Panc1 (cell line): ENCODE results near the gene PUDP. TPM values are rescaled to one million over a fixed set of nuclear protein-coding genes. Genes with fewer than 3 reads are reported as not detected.

ENCODE experiments used
- ATAC-seq: fragments of 200-7000 bp; cut with Tn5 transposase; 2 replicates; pipeline ENCODE4 v1.9.1; 2020; ENCODE audit warnings: mild to moderate bottlenecking, moderate library complexity
- BruUV-seq: library from RNA; stranded (reverse); fragments of 400-500 nt; replicated peaks from 2 replicates; lab custom pipeline; 2021; lab: Mats Ljungman, UMichigan
- CTCF ChIA-PET: fragments of 300-600 bp; sonication (Branson Sonifier 250); formaldehyde crosslinking; loops from one replicate; lab custom pipeline; 2022; ENCODE audit warnings: antibody characterized with exemption; lab: Charles Lee
- POLR2A ChIA-PET: fragments of 300-600 bp; sonication (Branson Sonifier 250); formaldehyde crosslinking; loops from one replicate; lab custom pipeline; 2022; ENCODE audit warnings: antibody characterized with exemption; lab: Charles Lee
- DNase-seq: peaks from one replicate; pipeline ENCODE4 v3.0.0-alpha.2; 2010; ENCODE audit warnings: low read depth, low spot score
- H3K27ac ChIP-seq: 2 replicates; pipeline ENCODE4 v1.5.1; 2011; ENCODE audit warnings: mild to moderate bottlenecking, low read length, inconsistent platforms
- H3K27me3 ChIP-seq: fragments of 200-500 bp; sonication (Bioruptor generic); 2 replicates; pipeline ENCODE4 v1.6.0; 2014; ENCODE audit warnings: low read length, inconsistent platforms; ENCODE audit not compliant: control insufficient read depth, insufficient read depth
- H3K36me3 ChIP-seq: fragments of 200-500 bp; sonication (Bioruptor generic); 2 replicates; pipeline ENCODE4 v1.5.1; 2014; ENCODE audit warnings: inconsistent platforms, mild to moderate bottlenecking, low read length, moderate library complexity; ENCODE audit not compliant: control insufficient read depth, insufficient read depth
- H3K4me1 ChIP-seq: 2 replicates; pipeline ENCODE4 v1.5.1; 2011; ENCODE audit warnings: inconsistent platforms, mild to moderate bottlenecking, low read length, moderate library complexity; ENCODE audit not compliant: control insufficient read depth, insufficient read depth
- H3K4me3 ChIP-seq, 2 experiments: 2 replicates each; pipeline ENCODE4 v1.5.1; 2011 to 2012; ENCODE audit warnings: low read depth in 2 of 2, low read length in 2 of 2, mild to moderate bottlenecking in 2 of 2, inconsistent platforms in 1 of 2, moderate library complexity in 1 of 2
- H3K9me3 ChIP-seq: fragments of 200-500 bp; sonication (Bioruptor generic); 2 replicates; pipeline ENCODE4 v1.5.1; 2014; ENCODE audit warnings: low read depth, mild to moderate bottlenecking, inconsistent platforms, low read length, moderate library complexity; ENCODE audit not compliant: control insufficient read depth, insufficient read depth
- CTCF ChIP-seq: fragments of 450-650 bp; IDR thresholded peaks from 2 replicates; pipeline ENCODE4 v1.5.1; 2017; ENCODE audit warnings: mild to moderate bottlenecking
- POLR2AphosphoS5 ChIP-seq: IDR thresholded peaks from 2 replicates; pipeline ENCODE4 v1.6.1; 2012; ENCODE audit warnings: mild to moderate bottlenecking, low read depth, low read length, moderate library complexity
- SIN3A ChIP-seq: IDR thresholded peaks from 2 replicates; pipeline ENCODE4 v1.6.1; 2012; ENCODE audit warnings: low read depth, mild to moderate bottlenecking, low read length, moderate library complexity, borderline replicate concordance; ENCODE audit not compliant: insufficient read depth
- TCF7L2 ChIP-seq: IDR thresholded peaks from 2 replicates; pipeline ENCODE4 v1.6.1; 2011; ENCODE audit warnings: mild to moderate bottlenecking, low read depth, low read length, inconsistent platforms
- in situ Hi-C: cut with HindIII; loops from 2 replicates; pipeline ENCODE4 v1.10.0; 2016; ENCODE audit warnings: low sequenced_read_pairs, low pct_unique_long_range_greater_than_20kb
- intact Hi-C: fragments of 100-400 bp; cut with micrococcal nuclease; formaldehyde crosslinking; loops from one replicate; pipeline ENCODE4 v1.10.0; 2022; ENCODE audit not compliant: unreplicated experiment
- total RNA-seq: library from RNA; stranded (reverse); gene quantifications from one replicate; pipeline ENCODE4 v1.2.1, GENCODE V29; 2021; ENCODE audit not compliant: unreplicated experiment
- TF ChIP-seq, protein P1 (sequence below), 2 experiments: IDR thresholded peaks; 2 replicates each; pipeline ENCODE4 v1.6.1; 2011 to 2012; ENCODE audit warnings: low read depth in 2 of 2, control low read depth in 1 of 2, low read length in 1 of 2, mild to moderate bottlenecking in 1 of 2, moderate library complexity in 1 of 2; ENCODE audit not compliant: insufficient read depth in 1 of 2

Gene PUDP
- total RNA-seq, 1 experiment from 2014 or later = 14.2 TPM

GRCh38 chrX:7062276-7062675 lies 85.7 kb downstream of the PUDP start:
- ATAC-seq = no peak
- ChIA-PET POLR2A (no interaction called here), CTCF (no interaction called here)
- H3K4me3 ChIP-seq = no peak overlapping the region
- intact Hi-C loops (no loop called here), in situ Hi-C loops (no loop called here)
- TF ChIP-seq SIN3A = no peak
- no peak for TF ChIP-seq TCF7L2
- TF ChIP-seq, protein P1, sequence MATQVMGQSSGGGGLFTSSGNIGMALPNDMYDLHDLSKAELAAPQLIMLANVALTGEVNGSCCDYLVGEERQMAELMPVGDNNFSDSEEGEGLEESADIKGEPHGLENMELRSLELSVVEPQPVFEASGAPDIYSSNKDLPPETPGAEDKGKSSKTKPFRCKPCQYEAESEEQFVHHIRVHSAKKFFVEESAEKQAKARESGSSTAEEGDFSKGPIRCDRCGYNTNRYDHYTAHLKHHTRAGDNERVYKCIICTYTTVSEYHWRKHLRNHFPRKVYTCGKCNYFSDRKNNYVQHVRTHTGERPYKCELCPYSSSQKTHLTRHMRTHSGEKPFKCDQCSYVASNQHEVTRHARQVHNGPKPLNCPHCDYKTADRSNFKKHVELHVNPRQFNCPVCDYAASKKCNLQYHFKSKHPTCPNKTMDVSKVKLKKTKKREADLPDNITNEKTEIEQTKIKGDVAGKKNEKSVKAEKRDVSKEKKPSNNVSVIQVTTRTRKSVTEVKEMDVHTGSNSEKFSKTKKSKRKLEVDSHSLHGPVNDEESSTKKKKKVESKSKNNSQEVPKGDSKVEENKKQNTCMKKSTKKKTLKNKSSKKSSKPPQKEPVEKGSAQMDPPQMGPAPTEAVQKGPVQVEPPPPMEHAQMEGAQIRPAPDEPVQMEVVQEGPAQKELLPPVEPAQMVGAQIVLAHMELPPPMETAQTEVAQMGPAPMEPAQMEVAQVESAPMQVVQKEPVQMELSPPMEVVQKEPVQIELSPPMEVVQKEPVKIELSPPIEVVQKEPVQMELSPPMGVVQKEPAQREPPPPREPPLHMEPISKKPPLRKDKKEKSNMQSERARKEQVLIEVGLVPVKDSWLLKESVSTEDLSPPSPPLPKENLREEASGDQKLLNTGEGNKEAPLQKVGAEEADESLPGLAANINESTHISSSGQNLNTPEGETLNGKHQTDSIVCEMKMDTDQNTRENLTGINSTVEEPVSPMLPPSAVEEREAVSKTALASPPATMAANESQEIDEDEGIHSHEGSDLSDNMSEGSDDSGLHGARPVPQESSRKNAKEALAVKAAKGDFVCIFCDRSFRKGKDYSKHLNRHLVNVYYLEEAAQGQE (IDR thresholded peaks at IDR 0.05; ENCODE audit: insufficient read depth in 1 of 2, low read depth in 2 of 2, low read length in 1 of 2) = no peak
- TF ChIP-seq CTCF = no peak
- no peak for TF ChIP-seq POLR2AphosphoS5
- no peaks in the 10 kb centered on the region for H3K4me1 ChIP-seq
- no peaks in the 10 kb centered on the region for H3K9me3 ChIP-seq
- BruUV-seq = no TSS peak
- DNase-seq = no peak
- no peaks in the 10 kb centered on the region for H3K27me3 ChIP-seq
- no peak overlapping the region for H3K27ac ChIP-seq
- no peaks in the 10 kb centered on the region for H3K36me3 ChIP-seq

DNA sequence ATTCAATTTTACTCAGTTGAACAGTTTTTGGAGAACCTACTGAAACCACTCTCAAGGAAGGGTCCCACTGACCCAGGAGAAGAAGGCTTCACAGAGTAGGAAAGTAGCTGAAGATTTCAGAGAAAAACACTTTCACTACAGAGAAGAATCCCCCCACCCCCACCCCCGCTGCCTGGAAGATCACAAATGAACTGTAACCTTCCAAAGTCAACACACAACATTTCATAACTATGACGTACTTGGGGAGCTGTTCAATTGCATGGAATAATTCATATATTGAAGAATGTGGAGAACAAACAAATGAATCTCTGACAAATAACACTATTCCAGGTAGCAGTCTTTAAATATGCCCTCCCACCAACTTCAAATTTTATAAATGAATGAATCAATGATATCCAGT lies 86.5 kb downstream of the PUDP start:
- BruUV-seq = no TSS peak
- H3K9me3 ChIP-seq = no peaks in the 10 kb centered on the region
- in situ Hi-C loops (no loop called here), intact Hi-C loops (no loop called here)
- H3K27ac ChIP-seq = no peak overlapping the region
- no peaks in the 10 kb centered on the region for H3K27me3 ChIP-seq
- TF ChIP-seq TCF7L2 = no peak
- TF ChIP-seq SIN3A = no peak
- TF ChIP-seq, protein P1 (IDR thresholded peaks at IDR 0.05; ENCODE audit: insufficient read depth in 1 of 2, low read depth in 2 of 2, low read length in 1 of 2) = no peak
- no peak for TF ChIP-seq CTCF
- TF ChIP-seq POLR2AphosphoS5 = no peak
- no peaks in the 10 kb centered on the region for H3K36me3 ChIP-seq
- ChIA-PET CTCF (no interaction called here), POLR2A (no interaction called here)
- DNase-seq = no peak
- no peak overlapping the region for H3K4me3 ChIP-seq
- ATAC-seq = no peak
- no peaks in the 10 kb centered on the region for H3K4me1 ChIP-seq
